Breast epithelium (tissue), 4 donors: ENCODE data around the gene NDUFAF7. TPM values are rescaled to one million over a fixed set of nuclear protein-coding genes. Genes with fewer than 3 reads are reported as not detected.

Experiments
- DNase-seq, 2 donors: peaks; one replicate each; pipeline ENCODE4 v3.0.0-alpha.2; 2019; ENCODE audit warnings: low spot score in 2 of 2
- H3K27ac ChIP-seq, 2 donors: fragments of 200-600 bp; sonication (generic) in 1 of 2; one replicate each; pipeline ENCODE4 v1.5.1; 2016 to 2019; ENCODE audit warnings: mild to moderate bottlenecking in 1 of 2
- H3K27me3 ChIP-seq, 2 donors: fragments of 200-600 bp; sonication (generic) in 1 of 2; one replicate each; pipeline versions ENCODE4 v1.5.1 to v1.6.0; 2017 to 2019; ENCODE audit warnings: control low read depth in 1 of 2, mild to moderate bottlenecking in 1 of 2
- H3K36me3 ChIP-seq: fragments of 200-600 bp; one replicate; pipeline ENCODE4 v1.5.1; 2019
- H3K4me1 ChIP-seq, 2 donors: fragments of 200-600 bp; sonication (generic); one replicate each; pipeline ENCODE4 v1.5.1; 2016 to 2019; ENCODE audit warnings: control low read depth in 1 of 2
- H3K4me3 ChIP-seq, 3 donors: fragments of 200-600 bp; sonication (generic); 1 replicate in 2 of 3; 2 replicates in 1 of 3; pipeline ENCODE4 v1.5.1; 2016 to 2019; ENCODE audit warnings: mild to moderate bottlenecking in 3 of 3, moderate library complexity in 2 of 3
- H3K9me3 ChIP-seq, 2 donors: fragments of 200-600 bp; sonication (generic) in 1 of 2; one replicate each; pipeline ENCODE4 v1.5.1; 2016 to 2019; ENCODE audit warnings: control low read depth in 1 of 2
- CTCF ChIP-seq, 3 donors: fragments of 450-650 bp; IDR thresholded peaks; one replicate each; pipeline ENCODE4 v1.5.1; 2016 to 2017; ENCODE audit warnings: antibody characterized with exemption in 3 of 3, mild to moderate bottlenecking in 3 of 3, moderate library complexity in 3 of 3
- POLR2A ChIP-seq: fragments of 450-650 bp; IDR thresholded peaks from one replicate; pipeline ENCODE4 v1.6.1; 2016; ENCODE audit warnings: antibody characterized with exemption, mild to moderate bottlenecking, moderate library complexity
- POLR2AphosphoS5 ChIP-seq, 3 donors: sonication (generic); formaldehyde crosslinking; IDR thresholded peaks; one replicate each; pipeline ENCODE4 v1.6.1; 2017; ENCODE audit warnings: antibody characterized with exemption in 3 of 3
- intact Hi-C: fragments of 100-400 bp; cut with DNase I; formaldehyde crosslinking; loops from one replicate; pipeline ENCODE4 v1.15.1; 2023; ENCODE audit warnings: low total_unique reads
- total RNA-seq, 3 donors: library from RNA; depleted of rRNA; stranded (reverse); fragments of >200 nt; gene quantifications; one replicate each; pipeline ENCODE4 v1.1.0, GENCODE V29; 2016

Gene NDUFAF7
- total RNA-seq, 3 donors from 2014 or later, result 13.3 to 29.0 (median 20.6) TPM

- Histone ChIP-seq H3K36me3 (peaks cover 8% of the 10 kb centered on the region), H3K27ac (peak within 1 kb of the TSS; percentile 88 to 94), H3K4me1 (no peaks in the 10 kb centered on the region), H3K9me3 (no peaks in the 10 kb centered on the region), H3K4me3 (peak within 1 kb of the TSS; percentile 63 to 91 (median 85)), H3K27me3 (no peaks in the 10 kb centered on the region)
- TF ChIP-seq CTCF (IDR thresholded peaks at IDR 0.05) (peak in 1 of 3 donors; percentile 10), POLR2A (peak; percentile 63), POLR2AphosphoS5 (IDR thresholded peaks at IDR 0.05) (peak; percentile 66 to 95 (median 73))
- intact Hi-C loops, result no loop called here
- peak; percentile 76 to 81 for DNase-seq
Observed at GRCh38 chr2:37196320-37197195, 34.9 kb upstream of the NDUFAF7 start, which contains the start of gene CEBPZOS. CEBPZOS (plus strand) TSS chr2:37196496; CDS start chr2:37199705, 3,209 bp downstream.

DNA sequence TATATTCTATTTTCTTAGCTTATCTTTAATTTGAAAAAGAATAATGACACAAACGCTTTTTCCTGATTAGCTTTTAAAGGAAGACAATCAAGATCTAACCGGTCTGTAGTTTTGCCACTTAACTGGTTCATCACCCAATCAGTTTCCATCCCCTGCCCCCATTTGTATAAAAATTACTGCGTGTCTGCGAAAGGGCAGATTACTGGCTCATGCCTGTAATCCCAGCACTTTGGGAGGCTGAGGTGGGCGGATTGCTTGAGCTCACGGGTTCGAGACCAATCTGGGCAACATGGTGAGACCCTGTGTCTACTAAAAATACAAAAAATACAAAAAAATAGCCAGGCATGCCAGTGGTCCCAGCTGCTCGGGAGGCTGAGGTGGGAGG, 32.8 kb upstream of the NDUFAF7 start:
- peaks cover 8% of the 10 kb centered on the region for H3K36me3 ChIP-seq
- no peaks in the 10 kb centered on the region for H3K27me3 ChIP-seq
- TF ChIP-seq CTCF (IDR thresholded peaks at IDR 0.05), result no peak
- no peak for TF ChIP-seq POLR2AphosphoS5 (IDR thresholded peaks at IDR 0.05)
- TF ChIP-seq POLR2A, result no peak
- no peaks in the 10 kb centered on the region for H3K4me1 ChIP-seq
- DNase-seq, result no peak
- no peak overlapping the region for H3K4me3 ChIP-seq
- H3K27ac ChIP-seq, result no peak overlapping the region
- intact Hi-C loops, result no loop called here
- peaks cover 0 to 3% of the 10 kb centered on the region in 2 donors for H3K9me3 ChIP-seq

DNA sequence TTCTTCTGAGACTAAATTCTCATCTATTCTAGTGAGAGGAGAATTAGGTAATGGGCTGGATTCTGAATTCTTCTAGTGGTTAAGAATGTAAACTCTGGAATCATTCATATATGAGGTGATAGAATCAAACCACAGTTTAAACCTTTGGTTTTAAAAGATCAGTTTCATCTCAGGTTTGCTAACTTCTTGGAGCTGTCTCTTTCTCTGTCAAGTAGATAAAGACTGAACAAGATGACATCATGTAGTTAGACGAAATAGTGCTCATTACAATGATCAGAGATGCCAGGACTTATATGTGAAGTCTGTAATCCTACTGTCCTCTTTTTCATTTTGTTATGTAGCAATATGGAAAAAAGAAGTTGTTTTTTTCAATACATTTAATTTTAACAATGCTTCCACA, 30.2 kb upstream of the NDUFAF7 start:
- intact Hi-C loops, result no loop called here
- H3K4me1 ChIP-seq, result no peaks in the 10 kb centered on the region
- peaks cover 0 to 8% of the 10 kb centered on the region in 2 donors for H3K9me3 ChIP-seq
- DNase-seq, result no peak
- TF ChIP-seq CTCF (IDR thresholded peaks at IDR 0.05) (no peak), POLR2AphosphoS5 (IDR thresholded peaks at IDR 0.05) (no peak), POLR2A (no peak)
- no peak overlapping the region for H3K4me3 ChIP-seq
- no peaks in the 10 kb centered on the region for H3K27me3 ChIP-seq
- H3K36me3 ChIP-seq, result peaks cover 17% of the 10 kb centered on the region
- no peak overlapping the region for H3K27ac ChIP-seq

GRCh38 chr2:37201766-37202165, 29.7 kb upstream of the NDUFAF7 start:
- Histone ChIP-seq H3K4me3 (no peak overlapping the region), H3K36me3 (peaks cover 17% of the 10 kb centered on the region)

More at GRCh38 chr2:37201766-37202165, 29.7 kb upstream of the NDUFAF7 start:
- no peaks in the 10 kb centered on the region for H3K4me1 ChIP-seq
- no peak for DNase-seq
- intact Hi-C loops, result no loop called here
- H3K27ac ChIP-seq, result no peak overlapping the region
- H3K9me3 ChIP-seq, result peaks cover 0 to 12% of the 10 kb centered on the region in 2 donors
- no peaks in the 10 kb centered on the region for H3K27me3 ChIP-seq
- TF ChIP-seq POLR2A, result no peak
- TF ChIP-seq CTCF (IDR thresholded peaks at IDR 0.05), result no peak
- no peak for TF ChIP-seq POLR2AphosphoS5 (IDR thresholded peaks at IDR 0.05)
